PFSK-1 (cell line): ENCODE results near the gene COL12A1.

Experiments used
- POLR2AphosphoS5 ChIP-seq: IDR thresholded peaks from 2 replicates; pipeline ENCODE4 v1.6.1; 2012; ENCODE audit warnings: low read depth, mild to moderate bottlenecking, control low read depth, low read length, moderate library complexity
- REST ChIP-seq, 2 experiments: IDR thresholded peaks; 2 replicates each; pipeline versions ENCODE4 v1.6.1 to v1.8.0; 2011 to 2012; ENCODE audit warnings: low read depth in 2 of 2, low read length in 2 of 2, control low read depth in 1 of 2, inconsistent platforms in 1 of 2, mild to moderate bottlenecking in 1 of 2, moderate library complexity in 1 of 2; ENCODE audit not compliant: insufficient read depth in 1 of 2
- SIN3A ChIP-seq: IDR thresholded peaks from 2 replicates; pipeline ENCODE4 v1.6.1; 2012; ENCODE audit warnings: mild to moderate bottlenecking, low read length, moderate library complexity, borderline replicate concordance; ENCODE audit not compliant: insufficient read depth
- TAF1 ChIP-seq: IDR thresholded peaks from 2 replicates; pipeline ENCODE4 v1.6.1; 2012; ENCODE audit warnings: low read length, control low read depth, borderline replicate concordance; ENCODE audit not compliant: insufficient read depth

- TF ChIP-seq REST (IDR thresholded peaks at IDR 0.05; ENCODE audit: insufficient read depth in 1 of 2, low read depth in 2 of 2, low read length in 2 of 2) (no peak), SIN3A (no peak), POLR2AphosphoS5 (no peak), TAF1 (no peak)
Measured at GRCh38 chr6:75079589-75079988, 126.3 kb downstream of the COL12A1 start.
